ENCODE results near the gene ALAS1.

The ALAS1 gene

DNA sequence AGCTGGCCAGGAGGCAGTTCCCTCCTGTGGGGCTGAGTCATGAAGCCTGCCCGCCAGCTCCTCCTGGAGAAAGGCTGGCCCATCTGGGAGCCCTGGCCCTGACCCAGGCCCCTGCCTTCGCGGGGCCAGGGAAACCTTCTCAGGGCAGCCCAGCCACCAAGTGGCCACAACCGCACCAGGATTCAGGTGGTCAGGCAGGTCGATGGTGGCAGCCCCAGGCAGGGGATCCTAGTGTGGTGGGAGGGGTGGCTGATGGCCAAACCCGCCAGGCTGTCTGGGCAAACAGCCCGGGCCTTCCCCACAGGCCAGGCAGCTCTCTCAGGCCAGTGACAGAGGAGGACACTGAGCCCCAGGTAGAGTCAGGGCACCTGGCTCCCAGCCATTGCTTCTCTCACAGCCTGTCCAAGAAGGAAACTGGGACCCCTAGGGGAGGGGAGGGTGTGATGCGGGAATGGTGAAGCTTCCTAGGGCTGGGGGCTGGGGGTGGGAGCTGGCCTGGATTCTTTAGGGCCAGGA is 39.8 kb downstream of the ALAS1 start:
- DNase-seq: peak in 1 of 2 experiments; percentile 3

DNA sequence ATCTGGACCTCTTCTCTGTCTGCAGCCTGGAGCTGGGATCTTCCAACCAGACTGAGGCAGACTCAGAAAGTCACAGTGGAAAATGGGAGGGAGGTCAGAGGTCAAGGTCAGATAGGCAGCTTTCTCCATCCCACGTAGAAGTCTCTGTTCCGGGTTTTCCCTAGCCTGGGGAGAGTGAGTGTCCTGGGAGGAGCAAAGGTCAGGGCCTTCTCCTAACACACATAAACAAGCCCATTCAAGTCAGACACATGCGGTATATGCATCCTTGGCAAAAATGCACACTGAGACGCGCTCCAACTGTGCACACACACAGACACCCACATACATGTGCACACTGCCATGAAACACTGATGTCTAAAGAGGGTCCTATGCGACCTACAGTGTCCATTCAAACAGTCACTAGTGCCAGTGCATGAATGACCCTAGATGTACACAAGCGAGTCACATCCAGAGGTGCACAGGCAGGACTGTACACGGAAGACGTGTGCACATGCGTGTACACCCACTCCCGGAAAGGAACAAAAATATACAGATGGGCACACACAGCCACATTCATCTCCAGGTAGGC is 40.3 kb downstream of the ALAS1 start:
- DNase-seq: no peak

DNA sequence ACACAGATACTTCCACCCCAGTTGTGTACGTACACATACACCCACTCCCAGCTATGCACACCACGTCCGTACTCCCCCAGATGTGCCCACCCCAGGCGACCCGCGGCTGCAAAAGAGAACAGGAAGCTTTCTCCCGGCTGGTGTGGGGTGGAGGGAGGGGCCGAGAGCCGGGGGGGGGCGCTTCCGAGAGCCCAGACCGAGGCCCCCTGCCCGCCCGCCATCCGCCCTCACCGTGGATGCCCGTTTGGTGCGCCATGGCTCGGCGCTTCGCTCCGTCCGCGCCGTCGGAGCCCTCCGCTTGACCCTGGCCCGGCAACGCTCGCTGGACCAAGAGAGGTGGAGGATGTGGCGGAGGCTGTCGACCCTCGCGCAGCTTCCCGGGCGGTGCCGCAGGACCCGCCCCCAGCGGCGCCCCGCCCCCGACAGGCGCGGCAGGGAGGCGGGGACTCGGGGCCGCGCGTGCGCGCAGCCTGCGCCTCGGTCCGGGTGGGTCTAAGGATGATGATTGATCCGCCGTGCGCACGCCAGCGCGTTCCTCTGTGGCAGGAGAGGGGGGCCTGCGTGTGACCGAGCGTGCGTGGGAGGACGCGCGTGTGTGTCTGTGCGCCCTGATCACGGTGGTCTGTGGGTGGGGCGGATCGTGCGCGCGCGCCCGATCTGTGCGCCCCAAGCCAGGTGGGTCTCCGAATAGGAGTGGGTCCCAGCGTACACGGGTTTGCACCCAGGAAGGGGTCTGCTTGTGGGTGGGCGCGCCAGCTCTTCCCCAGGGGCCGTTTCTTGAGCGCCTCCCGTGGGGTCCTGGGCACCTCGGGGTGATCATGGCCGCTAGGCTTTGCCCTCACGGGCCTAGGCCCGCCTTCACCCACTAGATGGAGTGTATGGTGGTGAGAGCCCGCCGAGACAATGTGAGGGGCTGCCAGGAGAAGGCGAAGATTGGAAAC is 41.1 kb downstream of the ALAS1 start, which contains the start of gene TWF2:
TSS of gene TWF2 (minus strand) at position 398 of the 941 bp plus-strand sequence. CDS start at position 256, 142 bp downstream.
- peak; percentile 49 to 71 for DNase-seq

DNA sequence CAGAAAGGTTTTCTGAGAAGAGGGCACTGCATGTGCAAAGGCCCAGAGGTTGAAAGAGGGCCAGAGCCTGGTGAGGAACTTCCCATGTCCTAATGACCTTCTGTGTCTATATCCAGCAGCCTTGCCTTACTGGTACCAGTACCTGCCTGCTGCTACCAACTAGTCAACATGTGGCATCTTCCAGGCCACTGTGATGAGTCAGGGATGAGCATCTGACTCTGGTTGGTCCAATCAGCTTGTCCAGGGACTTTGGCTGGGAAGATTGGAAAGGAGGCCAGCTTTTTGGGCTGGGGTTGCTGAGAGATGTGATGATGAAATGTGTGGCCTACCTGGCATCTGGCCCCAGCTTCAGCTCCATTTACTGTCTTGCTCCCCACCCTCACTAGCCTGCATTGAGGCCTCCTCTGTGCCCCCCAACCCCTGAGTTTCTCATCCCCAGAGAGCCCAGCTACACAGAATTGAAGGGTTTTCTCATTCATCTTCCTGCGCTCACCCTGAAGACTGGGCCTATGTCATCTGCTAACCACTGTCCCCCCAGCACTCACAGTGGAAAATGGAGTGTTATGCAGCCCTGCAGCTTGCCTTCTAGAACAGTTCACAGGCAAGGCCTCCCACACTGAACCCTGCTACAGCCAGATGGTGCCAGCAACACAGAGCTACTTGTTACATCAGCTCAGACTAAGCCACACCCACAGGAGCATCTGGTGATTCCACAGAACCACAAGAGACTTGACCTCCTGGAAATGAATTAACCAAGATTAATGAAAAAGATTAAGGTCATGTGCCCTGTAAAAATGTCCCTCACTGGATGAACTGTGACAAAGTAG is 42.3 kb downstream of the ALAS1 start:
- peak; percentile 15 to 34 for DNase-seq

DNA sequence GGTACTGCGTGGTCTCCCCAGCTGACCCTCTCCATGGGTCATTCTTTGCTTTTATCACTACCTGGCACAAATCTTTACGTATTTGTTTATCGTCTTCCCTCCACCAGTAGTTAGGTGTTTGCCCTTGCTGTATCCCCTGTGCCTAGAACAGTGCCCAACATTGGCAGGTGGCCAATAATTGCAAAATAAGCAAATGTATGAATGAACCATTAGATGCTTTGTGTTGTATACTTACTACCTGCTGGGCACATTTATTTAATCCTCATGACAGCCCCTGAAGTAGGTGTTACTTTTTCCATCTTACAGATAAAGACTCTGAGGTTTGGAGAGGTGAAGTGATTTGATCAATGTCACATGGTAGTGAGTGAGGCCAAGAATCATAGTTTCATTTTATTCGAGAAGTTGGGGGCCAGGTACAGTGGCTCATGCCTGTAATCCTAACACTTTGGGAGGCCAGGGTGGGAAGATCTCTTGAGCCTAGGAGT is 43.0 kb downstream of the ALAS1 start:
- peak in 1 of 2 experiments; percentile 26 for DNase-seq

DNA sequence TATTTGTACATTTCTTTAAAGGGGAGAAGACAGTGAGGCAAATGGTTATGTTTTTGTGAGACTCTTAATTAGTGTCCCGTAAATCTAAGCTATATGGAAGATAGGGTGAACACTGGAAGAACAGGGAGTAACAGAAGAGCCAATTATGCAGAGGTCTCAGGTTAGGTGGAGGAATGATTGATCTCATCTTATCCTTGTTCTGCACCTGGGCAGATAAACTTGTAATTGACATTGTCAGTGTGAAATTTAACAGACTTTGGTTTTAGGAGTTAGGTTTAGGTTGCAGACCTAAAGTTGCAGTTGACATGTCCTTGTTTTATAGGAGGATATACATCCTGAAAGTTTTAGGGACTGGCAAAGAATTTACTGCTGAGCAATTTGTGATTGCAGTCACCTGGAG is 44.1 kb downstream of the ALAS1 start:
- no peak for DNase-seq

DNA sequence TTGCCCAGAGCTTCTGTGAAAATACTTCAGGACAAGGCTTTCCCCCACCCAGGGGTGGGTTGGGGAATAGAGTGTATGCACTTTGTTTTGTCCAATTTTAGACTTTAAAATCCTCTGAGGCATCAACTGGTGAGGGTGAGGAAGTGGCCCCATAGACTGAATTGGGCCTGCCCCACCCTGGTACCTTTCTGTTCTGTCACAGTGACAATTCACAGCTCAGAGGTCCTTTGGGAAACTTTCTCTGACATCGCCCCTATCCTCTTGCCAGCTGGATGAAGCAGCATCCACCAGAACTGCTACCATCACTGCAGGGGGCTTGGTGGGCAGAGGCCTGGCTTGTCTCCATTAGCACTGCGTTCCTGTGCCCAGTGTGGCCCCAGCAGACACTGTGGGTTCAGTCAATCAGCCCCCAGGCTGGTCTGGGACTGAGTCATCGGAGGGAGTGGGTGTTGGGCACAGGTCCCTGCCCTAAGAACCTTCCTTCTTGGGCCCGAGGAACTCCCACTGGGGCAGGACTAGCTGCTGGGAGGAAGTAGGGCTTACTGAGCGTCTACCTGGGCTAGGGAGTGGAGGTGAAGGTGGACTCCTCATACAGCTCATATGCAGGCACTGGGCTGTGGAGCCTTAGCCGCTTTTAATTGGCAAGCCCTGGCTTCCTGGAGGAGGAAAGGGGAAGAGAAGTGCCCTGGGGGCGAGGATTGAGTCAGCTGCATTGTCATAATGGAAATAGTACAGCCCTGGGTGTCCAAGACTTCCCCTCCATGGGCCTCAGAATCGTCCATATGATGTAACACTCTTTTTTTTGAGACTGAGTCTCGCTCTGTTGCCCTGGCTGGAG is 46.0 kb downstream of the ALAS1 start:
- DNase-seq: no peak

DNA sequence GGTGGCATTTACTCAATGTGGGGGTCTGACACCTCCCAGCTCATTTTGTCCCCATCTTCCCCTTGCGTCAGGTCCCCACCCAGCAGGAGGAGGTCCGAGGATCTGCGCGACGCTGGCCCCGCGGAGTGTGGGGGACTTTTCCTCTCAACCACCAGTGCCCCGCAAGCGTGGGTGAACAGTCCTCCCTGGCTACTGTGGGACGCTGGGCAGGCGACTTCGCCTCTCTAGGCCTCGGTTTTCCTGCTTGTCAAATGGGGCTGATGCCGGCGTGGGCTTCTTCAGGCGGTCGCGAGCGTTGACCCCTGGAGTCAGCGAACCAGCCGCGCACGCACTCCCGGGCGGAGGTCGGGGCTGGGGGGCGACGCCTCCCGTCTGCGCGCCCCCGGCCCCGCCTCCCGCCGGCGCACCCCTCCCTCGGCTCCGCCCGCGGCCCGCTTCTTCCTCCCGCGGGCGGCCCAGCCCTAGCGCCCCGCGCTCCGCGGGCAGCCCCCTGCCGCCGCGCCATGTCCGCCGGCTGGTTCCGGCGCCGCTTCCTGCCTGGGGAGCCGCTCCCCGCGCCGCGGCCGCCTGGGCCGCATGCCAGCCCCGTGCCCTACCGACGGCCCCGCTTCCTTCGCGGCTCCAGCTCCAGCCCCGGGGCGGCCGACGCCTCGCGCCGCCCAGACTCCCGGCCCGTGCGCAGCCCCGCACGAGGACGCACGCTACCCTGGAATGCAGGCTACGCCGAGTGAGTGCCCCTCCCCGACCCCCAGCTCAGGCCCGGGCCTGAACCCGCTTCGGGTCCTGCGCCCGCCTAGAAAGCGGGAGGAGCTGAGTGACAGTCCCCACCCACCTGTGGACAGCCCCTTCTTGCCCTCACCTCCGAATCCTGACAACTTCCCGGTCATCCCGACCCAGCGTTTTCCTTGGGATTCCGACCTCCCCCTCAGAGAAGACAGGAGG is 47.6 kb downstream of the ALAS1 start, which contains the start of gene PPM1M:
TSS of gene PPM1M (plus strand) at position 438 of the 942 bp plus-strand sequence. CDS start at position 504, 66 bp downstream.
- DNase-seq: no peak

DNA sequence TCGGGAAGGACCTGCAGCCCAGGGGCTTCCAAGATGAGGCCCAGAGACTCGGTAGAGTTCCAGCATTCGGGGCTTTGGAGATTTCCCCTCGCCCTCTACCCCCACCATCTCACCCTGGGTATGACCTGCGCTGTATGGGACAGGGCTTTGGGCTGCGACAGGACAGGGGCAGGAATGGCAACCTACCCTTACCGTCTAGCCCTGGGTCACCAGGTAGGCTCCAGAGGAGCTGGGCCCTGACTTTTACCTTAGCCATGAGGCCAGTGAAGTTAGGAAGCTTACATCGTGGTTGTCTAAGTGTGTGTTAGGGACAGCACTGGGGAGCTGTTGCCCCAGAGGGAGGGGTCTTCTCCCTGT is 48.3 kb downstream of the ALAS1 start:
- no peak for DNase-seq

DNA sequence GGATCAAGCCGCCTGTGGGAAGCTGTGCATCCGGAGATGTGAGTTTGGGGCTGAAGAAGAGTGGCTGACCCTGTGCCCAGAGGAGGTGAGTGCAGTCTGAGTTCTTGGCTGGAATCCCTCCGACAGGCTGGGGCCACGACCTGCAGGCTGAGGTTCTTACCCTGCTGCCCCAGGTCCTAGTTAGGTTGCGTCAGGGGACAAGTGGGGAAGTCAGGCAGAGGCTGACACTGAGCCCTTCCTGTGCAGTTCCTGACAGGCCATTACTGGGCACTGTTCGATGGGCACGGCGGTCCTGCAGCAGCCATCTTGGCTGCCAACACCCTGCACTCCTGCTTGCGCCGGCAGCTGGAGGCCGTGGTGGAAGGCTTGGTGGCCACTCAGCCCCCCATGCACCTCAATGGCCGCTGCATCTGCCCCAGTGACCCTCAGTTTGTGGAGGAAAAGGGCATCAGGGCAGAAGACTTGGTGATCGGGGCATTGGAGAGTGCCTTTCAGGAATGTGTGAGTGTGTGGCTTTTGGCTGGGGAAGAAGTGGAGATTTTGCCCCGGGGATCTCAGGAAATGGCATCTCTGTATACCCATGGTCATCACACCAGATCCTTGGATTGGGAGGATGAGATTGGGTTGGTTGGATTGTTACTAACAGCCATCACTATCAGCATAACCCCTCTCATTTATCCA is 48.9 kb downstream of the ALAS1 start:
- no peak for DNase-seq

DNA sequence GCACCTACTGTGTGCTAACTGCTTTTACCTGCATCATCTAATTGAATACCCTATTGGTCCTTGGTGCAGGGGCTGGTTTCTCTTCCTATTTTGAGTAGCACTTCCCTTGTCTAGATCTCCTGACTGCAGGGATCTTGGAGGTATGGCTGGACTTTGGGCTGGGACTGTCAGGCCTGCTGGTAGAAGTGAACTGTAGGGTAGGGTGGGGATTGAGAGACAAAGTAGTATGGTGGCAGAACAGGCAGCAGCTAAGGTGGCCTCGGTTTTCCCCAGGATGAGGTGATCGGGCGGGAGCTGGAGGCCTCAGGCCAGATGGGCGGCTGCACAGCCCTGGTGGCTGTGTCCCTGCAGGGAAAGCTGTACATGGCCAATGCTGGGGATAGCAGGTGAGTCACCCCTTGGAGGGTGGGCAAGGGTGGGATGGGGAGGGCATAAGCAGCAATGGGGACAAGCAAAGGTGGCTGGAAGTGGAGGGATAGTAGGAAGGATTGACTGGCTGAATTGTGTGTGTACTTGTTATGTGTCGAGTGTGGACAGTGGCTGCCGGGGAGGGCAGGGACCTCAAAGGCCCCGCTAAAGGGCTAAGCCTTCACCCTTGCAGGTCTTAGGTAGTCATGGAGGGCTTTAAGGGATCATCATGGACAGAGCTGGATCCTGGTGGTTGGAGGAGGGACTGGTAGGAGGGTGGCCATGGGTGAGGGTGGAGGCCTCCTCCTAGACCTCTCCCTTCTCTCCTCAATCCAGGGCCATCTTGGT is 49.6 kb downstream of the ALAS1 start:
- DNase-seq: no peak

DNA sequence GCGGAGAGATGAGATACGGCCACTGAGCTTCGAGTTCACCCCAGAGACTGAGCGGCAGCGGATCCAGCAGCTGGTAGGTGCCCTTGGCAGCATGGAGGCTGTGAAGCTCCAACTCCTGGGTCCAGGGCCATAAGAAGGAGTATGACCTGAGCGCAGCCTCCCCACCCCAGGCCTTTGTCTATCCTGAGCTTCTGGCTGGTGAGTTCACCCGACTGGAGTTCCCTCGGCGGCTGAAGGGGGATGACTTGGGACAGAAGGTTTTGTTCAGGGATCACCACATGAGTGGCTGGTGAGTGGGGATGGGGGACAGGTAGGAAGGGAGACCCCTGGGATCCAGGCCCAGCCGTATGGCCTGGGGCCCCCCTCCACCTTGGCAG is 50.2 kb downstream of the ALAS1 start:
- no peak for DNase-seq

DNA sequence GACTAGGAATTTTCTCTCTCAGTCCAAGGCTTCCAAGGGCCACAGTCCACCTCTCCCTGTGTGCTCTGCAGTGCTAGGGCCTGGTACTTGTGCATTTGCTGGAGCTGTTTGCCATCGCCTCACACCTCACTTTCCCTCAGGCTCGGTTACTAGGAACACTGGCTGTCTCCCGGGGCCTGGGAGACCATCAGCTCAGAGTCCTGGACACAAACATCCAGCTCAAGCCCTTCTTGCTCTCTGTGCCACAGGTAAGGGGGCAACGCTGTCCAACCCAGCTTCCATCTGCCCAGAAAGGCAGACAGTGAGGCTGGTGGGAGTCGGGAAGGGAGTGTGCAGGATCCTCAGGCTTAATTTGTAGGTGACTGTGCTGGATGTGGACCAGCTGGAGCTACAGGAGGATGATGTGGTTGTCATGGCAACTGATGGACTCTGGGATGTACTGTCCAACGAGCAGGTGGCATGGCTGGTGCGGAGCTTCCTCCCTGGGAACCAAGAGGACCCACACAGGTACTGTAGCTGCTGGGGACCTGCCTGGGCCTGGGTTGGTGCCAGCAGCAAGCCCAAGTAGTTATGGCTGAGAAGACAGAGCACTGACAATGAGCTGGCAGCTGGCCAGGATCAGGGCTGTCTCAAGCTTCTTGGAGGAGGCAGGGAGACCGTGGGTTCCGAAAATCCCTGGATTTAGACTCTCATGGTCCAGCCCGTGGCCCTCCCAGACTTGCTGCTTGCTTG is 51.0 kb downstream of the ALAS1 start:
- DNase-seq: no peak

DNA sequence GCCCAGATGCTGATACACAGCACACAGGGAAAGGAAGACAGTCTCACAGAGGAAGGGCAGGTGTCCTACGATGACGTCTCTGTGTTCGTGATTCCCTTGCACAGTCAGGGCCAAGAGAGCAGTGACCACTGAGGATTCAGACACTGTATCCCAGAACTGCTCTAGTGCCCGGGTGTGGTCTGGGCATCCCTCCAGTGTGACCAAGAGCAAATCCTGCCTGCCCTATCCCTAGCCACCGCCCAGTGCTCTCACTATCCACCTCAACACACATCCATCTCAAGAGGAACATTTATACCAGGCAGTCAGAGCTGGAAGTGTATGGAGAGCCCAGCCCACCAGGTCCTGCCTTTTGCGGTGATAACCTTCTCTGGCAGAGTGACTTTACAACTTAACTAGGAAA is 51.7 kb downstream of the ALAS1 start:
- DNase-seq: no peak

DNA sequence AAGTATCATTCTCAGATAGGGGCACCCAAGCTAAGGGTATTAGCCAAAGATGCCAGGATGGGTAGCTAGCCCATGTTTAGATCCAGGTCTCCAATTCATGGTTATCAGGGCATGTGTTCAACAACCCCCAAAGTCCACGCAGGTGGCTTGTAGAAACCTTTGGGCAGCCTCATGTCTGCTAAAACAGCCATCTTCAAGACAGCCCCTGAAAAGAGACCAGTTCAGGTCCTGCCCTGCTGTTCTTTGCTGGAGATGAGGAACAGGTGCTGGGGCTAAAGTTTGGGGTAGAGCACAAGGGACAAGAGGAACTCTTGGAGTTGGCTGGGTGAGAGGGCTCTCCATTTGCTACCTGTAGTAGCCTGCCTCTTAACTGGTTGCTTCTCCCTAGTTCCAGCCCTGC is 52.2 kb downstream of the ALAS1 start:
- no peak for DNase-seq

DNA sequence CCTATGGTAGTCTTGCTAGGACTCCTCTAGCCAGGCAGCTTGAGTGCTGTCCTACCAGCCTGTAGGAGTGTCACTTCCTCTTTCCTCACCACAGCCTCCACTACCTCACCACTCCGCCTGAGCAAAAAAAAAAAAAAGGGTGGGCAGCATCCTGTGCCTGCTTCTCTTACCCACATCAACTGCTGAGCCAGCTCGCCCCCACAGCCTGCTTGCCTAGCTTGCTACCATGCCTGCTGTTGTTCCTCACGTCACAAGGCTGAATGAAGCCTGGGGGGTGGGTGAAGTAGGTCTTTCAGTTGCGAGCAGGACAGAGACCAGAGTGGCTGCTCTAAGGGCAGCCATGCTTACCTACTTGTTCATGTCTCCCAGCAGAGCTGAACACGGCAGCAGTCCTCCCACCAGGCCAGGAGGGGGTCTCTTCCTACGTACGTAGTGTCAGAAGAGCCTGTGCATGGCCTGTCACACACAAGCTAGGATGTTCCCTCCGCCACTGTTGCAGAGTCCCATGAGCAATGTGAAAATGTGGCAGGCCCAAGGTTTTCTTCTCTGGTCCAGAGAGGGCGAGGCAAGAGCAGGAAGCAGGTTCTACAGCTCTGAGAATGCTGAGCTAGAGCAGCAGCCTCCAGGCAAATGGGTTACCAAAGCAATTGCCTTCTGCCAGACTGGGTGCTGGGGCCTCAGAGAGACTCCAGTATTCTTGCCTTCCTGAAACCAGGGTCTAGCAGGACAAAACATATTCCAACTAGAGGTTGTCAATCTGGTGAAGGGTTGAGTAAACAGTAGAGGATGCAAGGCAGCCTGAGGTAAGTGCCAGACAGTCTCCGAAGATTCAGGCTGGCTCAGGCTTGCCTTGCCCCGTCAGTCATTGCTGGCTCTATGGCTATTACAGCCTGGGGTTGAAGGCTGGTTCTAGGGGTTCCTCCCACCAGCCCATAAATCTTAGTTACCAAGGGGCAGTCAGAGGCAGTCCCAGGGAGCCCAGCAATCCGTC is 55.6 kb downstream of the ALAS1 start:
- DNase-seq: no peak

DNA sequence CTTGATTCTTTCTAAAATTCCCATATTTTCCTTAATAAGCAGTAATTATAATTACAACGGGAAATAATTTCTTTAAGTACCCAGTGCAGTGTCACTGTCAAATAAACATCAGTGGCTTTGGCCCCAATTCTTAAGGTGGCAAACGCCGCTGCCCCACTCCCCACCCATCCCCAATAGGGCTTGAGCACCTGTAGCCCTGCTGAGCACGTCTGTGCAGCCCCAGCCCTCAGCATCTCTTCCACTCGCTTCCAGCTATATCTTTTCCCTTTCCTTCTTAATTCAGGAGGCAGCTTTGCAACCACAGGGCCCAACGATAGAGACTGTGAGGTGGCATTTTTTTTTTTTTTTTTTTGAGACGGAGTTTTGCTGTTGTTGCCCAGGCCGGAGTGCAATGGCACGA is 56.6 kb downstream of the ALAS1 start:
- no peak for DNase-seq
